Activated T-cell treated with anti-CD3 and anti-CD28 coated beads, Interleukin-2, amount 50 U/mL, for 72 hours (primary cell): ENCODE data around the gene PARM1. TPM values are rescaled to one million over a fixed set of nuclear protein-coding genes. Genes with fewer than 3 reads are reported as not detected.

Experiments used
- total RNA-seq, 2 donors: library from RNA; stranded (reverse); gene quantifications; one replicate each; pipeline ENCODE4 v1.2.3, GENCODE V29; 2022

Gene PARM1
- total RNA-seq, 2 donors from 2014 or later: 0.07 to 0.19 TPM

Other genes starting within 250 kb of the PARM1 start
- not detected for gene BTC, start 138.6 kb upstream of the PARM1 start, total RNA-seq